GM18498 (cell line): Measurements from ENCODE around the gene KLHL29.

Experiments
- ATAC-seq: cut with Tn5 transposase; IDR thresholded peaks from one replicate; pipeline ENCODE4 v1.9.1; 2021; ENCODE audit warnings: mild to moderate bottlenecking, moderate library complexity; ENCODE audit not compliant: unreplicated experiment

Gene KLHL29

DNA sequence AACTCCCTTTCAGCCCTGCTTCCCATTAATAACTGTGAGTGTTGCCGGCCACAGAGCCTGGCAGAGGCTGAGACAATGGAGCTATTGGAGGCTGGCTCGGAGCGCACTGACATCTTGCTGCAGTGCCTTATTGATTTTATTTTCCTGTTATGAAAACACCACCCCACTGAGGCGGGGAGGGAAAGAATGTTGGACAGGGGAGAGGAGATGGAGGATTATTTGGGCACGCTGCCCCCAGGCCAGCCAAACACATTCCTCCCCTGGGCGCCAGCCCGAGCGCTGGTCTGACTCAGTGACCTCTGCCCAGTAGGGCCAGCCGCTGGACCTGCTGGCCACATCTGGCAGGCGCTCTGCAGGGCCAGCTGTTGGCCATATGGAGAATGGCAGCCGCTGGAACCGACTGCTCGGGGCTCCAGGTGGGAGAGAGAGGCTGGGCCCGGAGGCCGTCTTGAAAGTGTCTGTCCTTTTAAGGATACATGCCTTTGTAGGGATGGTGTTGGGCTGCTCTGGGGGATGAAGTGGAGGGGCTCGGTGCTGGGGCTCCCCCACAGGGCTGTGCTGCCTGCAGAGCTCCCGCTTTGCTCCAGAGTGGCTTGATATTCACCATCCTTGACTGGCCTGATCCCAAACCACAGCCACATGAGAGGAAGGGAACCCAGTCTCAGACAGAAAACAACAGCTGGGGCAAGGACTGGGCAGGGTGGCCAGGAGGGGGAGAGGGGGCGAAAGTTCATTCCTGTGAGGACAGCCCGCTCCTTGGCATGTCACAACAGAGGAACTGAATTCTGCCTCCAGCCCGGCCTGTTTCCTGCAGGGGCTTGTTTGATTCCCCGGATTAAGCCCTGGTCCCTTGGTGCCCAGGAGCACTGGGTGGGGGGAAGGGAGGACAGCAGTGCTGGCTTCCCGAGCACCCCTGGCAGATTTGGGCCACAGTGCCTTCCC, 179.0 kb downstream of the KLHL29 start:
- no peak for ATAC-seq

DNA sequence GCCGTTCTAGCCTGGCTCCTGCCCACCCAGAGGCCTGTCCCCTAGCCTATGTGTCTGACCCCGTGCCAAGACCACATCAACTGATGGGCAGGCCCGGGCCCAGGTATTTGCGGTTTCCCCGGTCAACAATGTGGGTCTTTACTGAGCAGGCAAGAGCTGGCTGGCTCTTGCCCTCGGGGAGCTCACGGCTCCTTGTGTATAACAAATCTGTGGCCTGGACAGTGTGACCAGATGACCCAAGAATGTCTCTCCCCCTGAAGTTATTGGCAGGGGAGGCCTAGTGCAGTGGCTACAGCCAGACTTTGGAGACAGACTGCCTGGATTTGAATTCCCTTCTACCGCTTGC, 179.6 kb downstream of the KLHL29 start:
- ATAC-seq = no peak

DNA sequence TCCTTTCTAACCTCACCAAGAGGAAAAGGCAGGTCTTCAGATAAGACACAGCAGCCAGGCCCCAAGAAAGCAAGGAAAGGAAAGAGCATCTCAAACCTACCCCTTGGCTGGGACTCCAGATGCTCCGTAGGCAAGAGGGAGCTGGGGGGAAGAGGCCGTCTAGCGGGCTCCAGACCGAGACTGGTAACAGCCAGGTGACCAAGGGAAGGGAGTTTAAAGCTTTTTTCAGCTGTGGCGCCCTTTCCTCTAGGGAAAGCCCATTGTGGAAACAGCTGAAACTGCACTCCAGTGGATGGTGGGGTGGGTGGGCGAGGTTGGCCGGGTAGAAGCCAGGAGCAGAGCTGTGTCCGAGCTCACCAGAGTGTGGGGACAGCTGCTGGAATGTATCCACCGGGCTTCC, 180.4 kb downstream of the KLHL29 start:
- ATAC-seq = no peak

DNA sequence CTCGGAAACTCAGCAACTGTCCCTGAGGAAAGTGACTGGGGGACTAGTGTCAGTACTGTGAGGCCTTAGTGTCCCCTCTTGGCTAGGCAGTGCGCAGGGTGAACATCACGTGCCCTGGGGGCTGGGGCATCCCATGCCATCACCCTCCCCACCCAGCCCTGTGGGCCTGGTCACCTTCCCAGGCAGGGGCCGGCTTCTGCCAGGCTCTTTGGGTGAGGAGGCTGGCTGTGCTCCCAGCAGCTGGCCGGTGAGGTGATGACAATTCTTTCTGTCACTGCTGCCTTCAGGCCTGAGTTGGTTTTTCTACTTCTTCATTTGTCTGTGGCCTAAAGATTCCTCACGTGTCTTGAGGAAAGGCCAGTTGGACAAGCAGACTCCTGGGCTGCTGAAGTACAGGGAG, 180.8 kb downstream of the KLHL29 start:
- no peak for ATAC-seq

DNA sequence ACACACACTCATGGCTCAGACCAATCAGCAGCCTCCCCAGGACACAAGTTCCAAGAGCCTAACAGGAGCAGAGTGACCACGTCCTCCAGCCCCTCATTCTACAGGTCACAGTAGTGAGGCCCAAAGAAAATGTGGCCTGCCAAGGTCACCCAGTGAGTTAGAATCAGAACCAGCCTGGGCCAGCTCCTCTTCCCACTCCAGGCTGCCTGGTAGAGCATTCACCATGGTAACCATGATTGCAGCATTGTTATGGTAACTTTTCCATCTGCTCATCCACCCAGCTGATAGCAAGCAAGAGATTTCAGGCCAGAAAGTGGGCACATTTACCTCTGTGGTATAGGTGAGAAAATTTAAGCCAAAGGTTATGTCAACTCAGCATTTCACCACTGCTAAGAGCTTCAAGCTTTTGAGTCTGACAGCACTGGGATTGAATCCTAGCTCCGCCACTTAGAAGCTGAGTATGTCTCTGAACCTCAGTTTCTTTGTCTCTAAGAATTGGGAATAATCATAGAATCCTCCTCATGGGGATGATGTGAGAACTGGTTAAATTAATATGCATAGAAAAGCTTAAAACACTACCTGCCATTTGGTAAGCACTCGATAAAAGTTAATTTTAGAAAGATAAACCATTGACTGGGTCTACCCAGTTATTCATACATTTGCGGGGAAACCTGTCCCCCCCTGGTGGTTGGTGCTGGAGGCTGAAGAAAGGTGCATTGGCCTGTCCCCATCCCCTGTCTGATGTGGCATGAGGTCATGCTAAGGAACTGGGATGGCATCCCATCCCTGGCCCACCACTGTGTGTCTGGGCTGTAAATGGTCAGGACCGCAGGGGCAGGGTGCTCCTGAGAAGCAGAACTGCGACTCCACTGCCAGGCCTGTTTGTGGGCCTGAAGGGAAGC, 181.5 kb downstream of the KLHL29 start:
- ATAC-seq = no peak

DNA sequence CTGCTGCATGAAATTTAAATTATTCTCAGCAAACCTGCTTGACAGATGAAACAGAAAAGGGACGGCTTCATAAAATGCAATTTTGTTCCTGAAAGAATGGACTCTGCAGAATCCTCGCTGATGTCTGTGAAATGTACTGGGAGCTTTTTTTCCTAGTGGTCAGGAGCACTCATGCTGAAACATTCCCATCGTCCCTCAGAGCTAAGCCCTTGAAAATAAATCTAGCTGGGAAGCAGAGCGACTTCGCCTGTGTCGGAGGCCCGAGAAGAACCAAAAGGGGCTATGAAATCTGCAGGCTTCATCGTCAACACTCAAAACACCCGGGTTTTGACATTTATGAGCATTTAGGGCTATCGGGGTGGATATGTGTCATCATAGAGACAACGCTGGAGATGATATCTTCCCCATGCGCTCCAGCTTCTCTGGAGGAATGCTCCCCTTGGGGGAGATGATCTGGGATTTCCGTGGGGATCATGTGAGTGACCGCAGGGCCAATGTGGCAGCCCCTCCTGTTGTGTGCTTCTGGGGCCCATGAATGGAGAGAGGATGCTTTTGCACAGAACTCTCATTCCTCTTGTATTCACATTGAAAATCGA, 182.3 kb downstream of the KLHL29 start:
- ATAC-seq = no peak

DNA sequence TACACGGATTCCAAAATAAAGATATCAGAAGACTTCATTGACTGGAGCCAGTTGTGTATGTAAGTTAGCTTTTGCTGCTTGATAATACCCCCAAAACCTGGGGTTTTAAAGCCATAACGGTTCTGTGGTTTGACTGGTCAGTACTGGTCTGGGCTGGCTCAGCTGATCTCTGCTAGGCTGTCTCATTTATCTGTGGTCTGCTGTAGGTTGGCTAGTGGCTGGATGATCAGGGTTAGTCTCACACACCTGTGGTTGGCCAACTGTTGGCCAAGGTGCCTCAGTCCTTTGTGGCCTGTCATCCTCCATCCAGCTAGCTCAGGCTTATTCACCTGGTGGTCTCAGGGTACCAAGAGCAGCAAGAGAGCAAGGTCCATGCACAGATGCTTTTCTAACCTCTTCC, 183.2 kb downstream of the KLHL29 start:
- no peak for ATAC-seq

DNA sequence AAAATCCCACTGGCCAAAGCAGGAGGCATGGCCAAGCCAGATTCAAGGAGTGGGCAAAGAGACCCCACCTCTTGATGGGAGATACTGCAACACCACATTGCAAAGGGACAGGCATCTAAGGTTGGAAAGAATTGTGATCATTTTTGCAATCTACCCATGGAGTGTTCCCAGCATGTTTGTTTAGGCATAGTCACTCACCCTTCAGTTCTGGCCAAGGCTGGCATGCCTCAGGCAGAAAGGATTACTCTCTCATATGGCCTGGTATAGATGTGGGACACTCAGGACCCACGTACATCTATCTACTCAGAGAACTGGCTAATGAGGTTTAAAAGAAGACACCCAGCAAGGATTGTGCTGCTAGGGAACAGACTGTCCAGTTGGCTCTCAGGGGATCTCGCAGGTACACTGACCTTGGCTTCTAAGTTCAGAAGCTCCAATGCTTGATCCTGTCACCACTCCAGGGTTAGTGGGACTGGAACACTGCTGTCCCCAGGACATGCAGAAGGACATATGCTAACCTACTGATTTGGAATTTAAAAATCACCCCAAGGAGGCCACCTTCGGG, 183.7 kb downstream of the KLHL29 start:
- ATAC-seq = no peak

DNA sequence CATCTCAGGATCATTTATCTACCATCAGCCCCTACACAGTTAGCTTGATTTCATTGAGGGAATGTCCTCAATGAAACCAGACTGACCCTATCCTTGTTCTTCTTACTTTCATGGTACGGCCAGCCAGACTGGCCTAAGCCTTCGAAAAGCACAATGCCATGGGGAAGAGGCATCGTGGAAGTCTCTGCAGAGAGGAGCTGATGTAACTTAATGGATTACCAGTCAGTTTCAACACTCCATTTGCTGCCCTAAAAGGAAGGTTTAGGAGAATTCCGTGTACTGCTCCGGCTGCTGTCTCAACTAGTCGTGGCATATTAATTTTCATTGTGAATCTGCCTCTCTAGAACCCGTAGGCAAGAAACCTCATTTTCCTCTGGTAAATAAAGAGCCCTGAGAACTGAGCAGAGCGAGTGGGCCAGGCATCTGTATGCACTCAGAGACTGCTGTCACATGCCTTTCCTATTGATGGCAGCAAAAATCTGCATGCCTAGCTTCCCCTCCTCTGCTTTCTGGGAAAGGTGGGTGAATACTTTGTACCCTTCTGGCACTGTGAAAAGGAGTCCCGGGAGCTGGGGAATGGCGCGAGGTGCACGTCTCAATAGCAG, 184.9 kb downstream of the KLHL29 start:
- ATAC-seq = no peak

DNA sequence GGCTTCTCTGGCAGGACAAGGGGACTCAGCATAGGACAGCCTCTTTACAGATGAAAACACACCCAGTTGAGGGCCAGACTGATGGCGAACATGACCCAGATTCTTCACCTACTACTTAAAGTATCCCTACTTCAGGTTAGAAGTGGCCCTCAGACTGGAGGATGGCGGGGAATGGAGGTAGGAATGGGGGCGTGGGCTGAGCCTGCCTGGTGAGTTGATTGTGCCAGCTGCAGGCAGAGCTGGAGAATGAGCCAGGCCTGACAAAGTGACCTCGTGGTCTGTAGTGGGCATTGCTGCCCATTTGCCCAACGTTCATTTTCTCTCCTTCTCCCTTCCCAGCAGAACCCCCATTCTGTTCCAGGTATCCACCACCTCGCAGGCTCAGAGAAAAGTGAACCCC, 186.1 kb downstream of the KLHL29 start:
- ATAC-seq = no peak

DNA sequence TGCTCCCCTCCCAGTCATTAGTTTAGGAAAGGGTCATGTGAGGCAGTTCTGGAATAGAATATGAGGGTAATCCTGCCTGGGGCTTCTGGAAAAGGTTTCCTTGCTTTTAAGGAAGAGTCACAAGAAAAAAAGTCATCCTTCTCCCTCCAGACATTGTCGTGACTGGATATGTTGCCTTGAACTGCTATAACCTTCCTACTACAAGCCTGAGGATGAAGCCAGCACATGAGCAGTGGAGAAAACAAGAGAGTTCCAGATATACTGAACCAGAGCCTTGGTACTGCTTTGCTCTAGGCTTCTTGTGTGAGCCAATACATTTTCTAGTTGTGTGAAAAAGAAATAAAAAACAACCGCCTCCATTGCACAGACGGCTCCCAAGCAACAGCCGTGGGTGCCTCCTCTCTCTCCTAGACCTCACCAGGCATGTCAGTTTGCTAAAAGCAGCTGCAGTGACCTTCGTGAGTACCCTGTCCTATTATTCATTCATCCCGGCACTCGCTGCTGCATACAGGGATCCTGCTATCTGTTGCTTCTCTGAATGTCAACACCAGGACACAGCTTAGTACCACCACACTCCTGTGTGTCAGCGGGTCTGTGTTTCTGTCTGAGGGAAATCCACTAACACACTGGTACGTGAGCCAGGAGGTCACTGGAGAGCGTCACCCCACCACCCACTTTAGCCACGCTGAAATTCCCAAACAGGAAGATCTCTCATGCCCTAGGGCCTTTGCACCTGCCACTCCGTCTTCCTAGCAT, 186.7 kb downstream of the KLHL29 start:
- ATAC-seq = no peak

DNA sequence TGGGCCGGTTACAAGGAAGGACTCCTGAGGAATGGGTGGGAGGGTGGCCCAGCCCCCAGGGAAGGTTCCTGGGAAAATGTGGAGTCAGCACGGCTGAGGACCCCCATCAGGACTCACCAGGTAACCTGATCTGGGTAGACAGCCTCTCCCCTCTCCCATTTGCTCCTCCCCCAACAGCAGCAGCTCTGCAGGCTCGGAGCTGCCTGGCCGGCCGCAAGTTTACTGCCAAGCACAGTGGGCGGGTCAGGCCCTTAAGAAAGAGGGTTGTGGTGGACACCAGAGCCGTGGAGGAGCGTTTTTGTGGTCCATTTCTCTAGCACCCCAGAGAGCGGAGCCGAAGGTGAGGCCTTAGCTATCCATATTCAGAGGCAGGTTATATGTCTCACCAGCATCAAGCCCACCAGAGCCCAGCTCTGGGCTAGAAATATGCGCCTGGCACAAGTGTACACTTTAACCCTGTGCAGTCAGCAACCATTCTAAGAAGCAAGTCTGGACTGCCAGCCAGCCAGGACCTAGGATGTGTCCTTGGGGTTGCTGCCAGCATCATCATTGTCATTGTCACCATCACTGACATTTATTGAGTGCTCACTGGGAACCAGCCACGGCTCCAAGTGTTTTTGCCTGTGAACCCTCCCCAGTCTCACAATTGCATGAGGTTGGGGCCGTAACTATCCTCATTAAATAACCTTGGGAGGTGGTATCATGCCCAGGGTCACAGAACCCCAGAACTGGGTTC, 190.1 kb downstream of the KLHL29 start:
- ATAC-seq = no peak

DNA sequence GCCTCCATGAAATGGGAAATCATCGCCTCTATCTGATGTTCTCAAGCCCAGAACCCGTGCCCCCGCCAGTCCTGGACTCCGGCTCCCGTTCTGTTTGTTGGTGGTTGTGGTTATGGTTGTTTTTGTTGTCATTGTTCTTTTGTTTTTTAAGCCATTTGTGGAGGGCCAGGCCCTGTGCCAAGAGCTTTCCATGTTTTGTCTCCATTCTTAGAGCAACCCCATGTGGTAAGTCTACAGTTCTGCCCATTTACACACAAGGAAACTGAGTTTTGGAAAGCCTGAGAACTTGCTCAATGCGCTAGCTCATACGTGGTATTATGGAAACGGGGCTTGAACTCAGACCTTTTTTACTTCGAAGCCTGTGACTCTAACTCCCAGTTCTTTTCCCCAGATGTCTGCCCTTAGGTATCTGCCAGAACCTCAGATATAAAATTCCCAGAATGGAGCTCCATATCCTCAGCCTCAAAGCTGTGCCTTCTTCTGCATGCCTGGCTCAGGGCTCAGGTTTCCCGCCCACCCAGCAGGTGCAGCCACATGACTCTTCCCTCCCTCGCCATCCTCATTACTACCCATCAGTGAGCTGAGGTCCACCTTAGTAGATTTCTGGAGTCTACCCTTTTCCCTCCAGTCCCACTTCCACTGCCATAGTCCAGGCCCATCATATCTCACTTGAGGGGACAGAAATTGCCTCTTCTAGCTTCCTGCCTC, 194.1 kb downstream of the KLHL29 start:
- ATAC-seq = no peak

DNA sequence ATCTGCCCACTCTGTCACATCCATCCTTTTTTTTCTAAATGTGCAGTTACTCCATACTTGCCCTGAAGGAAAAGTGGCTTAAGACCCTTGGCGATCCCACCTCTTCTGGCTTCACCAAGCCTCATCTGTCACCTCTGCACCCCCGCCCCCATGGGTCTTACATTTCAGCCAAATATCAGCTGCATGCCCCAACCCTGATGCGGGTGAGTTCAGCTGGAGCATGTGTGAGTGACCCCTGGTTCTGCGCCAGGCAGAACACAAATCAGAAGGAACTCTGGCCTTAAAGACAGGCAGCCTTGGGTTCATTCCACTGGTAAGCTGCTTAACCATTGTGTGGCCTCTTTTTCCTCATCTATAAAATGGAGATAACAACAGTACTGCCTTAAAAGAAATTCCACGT, 194.7 kb downstream of the KLHL29 start:
- no peak for ATAC-seq

DNA sequence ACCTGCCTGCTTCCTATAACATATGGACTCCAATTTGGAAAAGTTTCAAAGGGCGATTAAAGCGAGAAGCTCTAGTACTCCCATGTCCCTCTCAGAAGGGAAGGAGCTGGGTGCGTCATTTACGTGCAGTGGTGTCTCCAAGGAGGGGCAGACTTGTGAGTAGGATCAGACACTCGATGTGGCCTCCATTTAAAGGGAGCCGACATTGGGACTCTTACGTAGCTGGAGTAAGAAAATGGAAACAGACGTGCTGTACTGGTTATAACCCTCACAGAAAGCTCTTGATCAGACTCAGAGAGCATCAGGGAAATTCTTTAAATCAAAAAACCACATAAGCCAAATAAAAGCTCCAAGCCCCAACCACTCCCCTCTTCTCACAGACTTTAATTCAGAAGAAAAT, 198.5 kb downstream of the KLHL29 start:
- no peak for ATAC-seq

DNA sequence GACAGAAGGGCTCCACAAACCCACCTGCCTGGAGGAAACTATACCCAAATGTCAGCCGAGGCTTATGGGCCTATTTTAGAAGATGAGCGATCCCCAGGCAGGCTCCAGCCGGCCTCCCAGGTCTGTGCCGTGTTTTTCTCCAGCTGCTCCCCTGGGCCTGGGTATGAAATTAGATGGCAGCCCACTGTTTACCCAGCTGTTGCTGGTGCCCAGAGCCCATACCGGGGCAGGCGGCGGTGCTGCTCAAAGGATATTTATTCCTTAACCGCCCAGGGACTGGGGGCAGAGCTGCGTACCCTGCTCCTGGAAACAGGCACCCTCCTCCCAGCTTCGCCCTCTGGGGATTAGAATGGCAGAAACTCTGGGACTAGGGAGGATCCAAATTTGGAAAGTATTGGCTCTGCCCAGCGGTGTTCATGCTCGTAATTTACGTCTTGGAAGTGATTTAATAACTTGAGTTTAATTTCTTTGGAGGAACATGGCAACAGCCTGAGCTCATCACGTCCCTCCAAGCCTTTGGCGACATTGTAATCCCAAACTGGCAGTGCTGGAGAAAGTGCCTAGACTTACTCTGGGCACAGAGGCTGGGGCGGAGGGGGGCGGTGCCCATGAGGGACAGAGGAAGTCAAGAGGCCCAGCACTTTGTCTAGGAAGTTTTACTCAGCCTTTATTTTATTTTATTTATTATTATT, 199.2 kb downstream of the KLHL29 start:
- ATAC-seq = no peak

DNA sequence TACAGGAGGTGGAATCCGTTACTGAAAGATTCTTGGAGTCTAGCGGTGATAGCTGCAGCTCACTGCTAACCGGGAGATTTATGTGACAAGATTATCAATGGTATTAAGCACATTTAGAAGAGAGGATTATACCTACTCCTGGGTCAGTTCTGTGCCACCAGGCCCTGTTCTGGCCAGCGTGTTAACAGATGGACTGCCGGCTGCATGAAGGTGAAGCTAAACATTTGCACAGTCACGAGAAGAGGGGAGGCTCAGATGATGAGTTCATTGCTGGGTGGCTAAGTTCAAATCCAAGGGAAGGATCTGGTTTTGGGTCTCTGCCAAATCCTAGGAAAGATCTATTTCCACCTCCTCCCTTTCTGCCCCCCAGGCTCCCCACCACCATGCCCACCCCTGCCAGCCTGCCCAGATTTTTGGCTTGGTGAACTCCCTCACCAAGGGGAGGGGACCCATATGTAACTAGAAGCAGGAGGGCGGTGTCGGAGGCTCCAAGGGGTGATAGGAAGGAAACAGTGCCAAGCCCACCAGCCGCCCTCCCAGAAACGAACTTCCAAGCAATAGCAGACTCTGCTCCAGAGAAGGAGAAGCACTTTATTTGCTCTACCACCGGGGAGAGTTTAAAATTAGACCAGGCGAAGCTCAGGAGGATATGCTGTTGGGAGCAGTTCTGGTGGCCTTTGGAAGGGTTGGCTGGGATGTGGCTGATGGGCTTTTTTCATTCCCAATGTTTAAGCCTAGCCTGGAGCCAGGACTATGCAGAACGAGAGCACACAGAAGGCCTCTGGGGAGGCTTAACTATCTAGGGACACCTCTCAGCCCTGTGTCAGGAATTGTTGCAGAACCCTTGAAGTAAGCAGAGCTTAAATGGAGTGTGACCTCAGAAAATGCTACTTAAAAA, 200.5 kb downstream of the KLHL29 start:
- ATAC-seq = no peak
